GM12878 (cell line): Measurements from ENCODE around the gene MPZL1. TPM values are rescaled to one million over a fixed set of nuclear protein-coding genes. Genes with fewer than 3 reads are reported as not detected.

Experiments used
- ATAC-seq: fragments of 200-7000 bp; cut with Tn5 transposase; 3 replicates; pipeline ENCODE4 v1.9.1; 2020; ENCODE audit warnings: mild to moderate bottlenecking, moderate library complexity
- BruUV-seq: library from RNA; stranded (reverse); fragments of 400-500 nt; replicated peaks from 2 replicates; lab custom pipeline; 2021; lab: Mats Ljungman, UMichigan
- CTCF ChIA-PET: fragments of 300-600 bp; sonication (Branson Sonifier 250); formaldehyde crosslinking; extraction: SDS; loops from one replicate; lab custom pipeline; 2021; ENCODE audit warnings: inconsistent platforms; lab: Yijun Ruan, JAX
- POLR2A ChIA-PET: fragments of 350-600 bp; formaldehyde crosslinking; extraction: SDS; loops from one replicate; lab custom pipeline; 2021; ENCODE audit warnings: inconsistent platforms; lab: Charles Lee
- RAD21 ChIA-PET: fragments of 300-600 bp; sonication (Branson Sonifier 250); formaldehyde crosslinking; loops from one replicate; lab custom pipeline; 2023; ENCODE audit warnings: antibody characterized with exemption; ENCODE audit not compliant: unreplicated experiment; lab: Charles Lee
- SMC1A ChIA-PET: fragments of 300-600 bp; sonication (Branson Sonifier 250); formaldehyde crosslinking; loops from one replicate; lab custom pipeline; 2023; ENCODE audit not compliant: unreplicated experiment, uncharacterized antibody; lab: Charles Lee
- DNase-seq: peaks from one replicate; pipeline ENCODE4 v3.0.0-alpha.2; 2011; ENCODE audit warnings: low read depth, low spot score
- FAIRE-seq: peaks from 3 replicates; lab custom pipeline; 2011; peaks lifted over from hg19 to GRCh38; lab: Jason Lieb, UNC
- H2AFZ ChIP-seq: 2 replicates; pipeline ENCODE4 v1.6.0; 2011; ENCODE audit warnings: low read depth, low read length, control low read depth; ENCODE audit not compliant: control insufficient read depth
- H3K27ac ChIP-seq: 2 replicates; pipeline ENCODE4 v1.5.1; 2011; ENCODE audit warnings: control low read depth; ENCODE audit not compliant: control insufficient read depth, insufficient read depth
- H3K27me3 ChIP-seq, 2 experiments: replicated peaks in 1 of 2; 2 replicates each; pipeline versions ENCODE4 v1.6.0 to v1.6.1; 2011; ENCODE audit warnings: low read length in 1 of 2; ENCODE audit not compliant: control insufficient read depth in 2 of 2, insufficient read depth in 2 of 2
- H3K36me3 ChIP-seq, 2 experiments: 2 replicates each; pipeline ENCODE4 v1.5.1; 2011; ENCODE audit warnings: low read length in 1 of 2; ENCODE audit not compliant: control insufficient read depth in 2 of 2, insufficient read depth in 2 of 2
- H3K4me1 ChIP-seq: 2 replicates; pipeline ENCODE4 v1.6.1; 2011; ENCODE audit warnings: mild to moderate bottlenecking, low read length, moderate library complexity, mixed read lengths; ENCODE audit not compliant: control insufficient read depth, insufficient read depth
- H3K4me2 ChIP-seq: 2 replicates; pipeline ENCODE4 v1.6.0; 2011; ENCODE audit warnings: control low read depth; ENCODE audit not compliant: control insufficient read depth, insufficient read depth
- H3K4me3 ChIP-seq: fragments of 200-600 bp; sonication (generic); 2 replicates; pipeline ENCODE4 v1.5.1; 2016
- H3K79me2 ChIP-seq: 2 replicates; pipeline ENCODE4 v1.6.0; 2011; ENCODE audit warnings: low read length; ENCODE audit not compliant: control insufficient read depth, insufficient read depth
- H3K9ac ChIP-seq: 2 replicates; pipeline ENCODE4 v1.8.0; 2011; ENCODE audit warnings: low read length, control low read depth, mixed read lengths; ENCODE audit not compliant: control insufficient read depth, insufficient read depth
- H3K9me3 ChIP-seq: replicated peaks from 3 replicates; pipeline ENCODE4 v1.5.1; 2011; ENCODE audit warnings: mild to moderate bottlenecking, low read length; ENCODE audit not compliant: control insufficient read depth, insufficient read depth
- H4K20me1 ChIP-seq: 2 replicates; pipeline ENCODE4 v1.6.0; 2011; ENCODE audit not compliant: control insufficient read depth, insufficient read depth
- BHLHE40 ChIP-seq, 2 experiments: fragments of 450-650 bp in 1 of 2; IDR thresholded peaks; 2 replicates each; pipeline ENCODE4 v1.6.1; 2011 to 2017; ENCODE audit warnings: low read depth in 2 of 2, borderline replicate concordance in 1 of 2, improper control_type of control experiment in 1 of 2, low read length in 1 of 2, mild to moderate bottlenecking in 1 of 2
- DPF2 ChIP-seq: fragments of 450-650 bp; IDR thresholded peaks from 2 replicates; pipeline ENCODE4 v1.6.1; 2017; ENCODE audit warnings: mild to moderate bottlenecking
- EP300 ChIP-seq, 2 experiments: fragments of 150-350 bp in 1 of 2; IDR thresholded peaks; 2 replicates each; pipeline ENCODE4 v1.6.1; 2011 to 2012; ENCODE audit warnings: low read depth in 2 of 2, low read length in 2 of 2, borderline replicate concordance in 1 of 2, improper control_type of control experiment in 1 of 2, inconsistent platforms in 1 of 2; ENCODE audit not compliant: control insufficient read depth in 1 of 2
- FOS ChIP-seq: IDR thresholded peaks from 3 replicates; pipeline ENCODE4 v1.6.1; 2011; ENCODE audit warnings: borderline replicate concordance; ENCODE audit not compliant: insufficient read length; ENCODE audit errors: extremely low read depth
- FOXM1 ChIP-seq: IDR thresholded peaks from 2 replicates; pipeline ENCODE4 v1.6.1; 2012; ENCODE audit warnings: low read depth, mild to moderate bottlenecking, inconsistent platforms, low read length, moderate library complexity
- JUND ChIP-seq: IDR thresholded peaks from 2 replicates; pipeline ENCODE4 v1.6.1; 2012; ENCODE audit warnings: low read depth, mild to moderate bottlenecking, low read length, improper control_type of control experiment, moderate library complexity
- MEF2A ChIP-seq: IDR thresholded peaks from 2 replicates; pipeline ENCODE4 v1.6.1; 2011; ENCODE audit warnings: low read depth, mild to moderate bottlenecking, low read length, moderate library complexity; ENCODE audit not compliant: insufficient read depth
- MTA2 ChIP-seq: fragments of 450-650 bp; IDR thresholded peaks from 2 replicates; pipeline ENCODE4 v1.6.1; 2016; ENCODE audit warnings: low read depth, mild to moderate bottlenecking, moderate library complexity
- PAX8 ChIP-seq: fragments of 450-650 bp; IDR thresholded peaks from 2 replicates; pipeline ENCODE4 v1.6.1; 2017; ENCODE audit warnings: mild to moderate bottlenecking, moderate library complexity
- PKNOX1 ChIP-seq: fragments of 450-650 bp; IDR thresholded peaks from 2 replicates; pipeline ENCODE4 v1.6.1; 2016; ENCODE audit warnings: mild to moderate bottlenecking
- POLR2AphosphoS5 ChIP-seq: IDR thresholded peaks from 2 replicates; pipeline ENCODE4 v1.6.1; 2011; ENCODE audit warnings: mild to moderate bottlenecking, low read length, inconsistent platforms
- SKIL ChIP-seq: fragments of 450-650 bp; IDR thresholded peaks from 2 replicates; pipeline ENCODE4 v1.6.1; 2017; ENCODE audit warnings: mild to moderate bottlenecking, low read depth, inconsistent platforms; ENCODE audit not compliant: poor library complexity, severe bottlenecking
- SMC3 ChIP-seq: IDR thresholded peaks from 2 replicates; pipeline ENCODE4 v1.6.1; 2011; ENCODE audit warnings: low read length, improper control_type of control experiment, borderline replicate concordance
- SREBF2 ChIP-seq: IDR thresholded peaks from 2 replicates; pipeline ENCODE4 v1.6.1; 2012; ENCODE audit warnings: mild to moderate bottlenecking, low read length
- STAT3 ChIP-seq: IDR thresholded peaks from 2 replicates; pipeline ENCODE4 v1.6.1; 2011; ENCODE audit warnings: low read depth, low read length, improper control_type of control experiment
- ZNF217 ChIP-seq: fragments of 450-650 bp; IDR thresholded peaks from 2 replicates; pipeline ENCODE4 v1.6.1; 2017; ENCODE audit warnings: antibody characterized with exemption, mild to moderate bottlenecking
- WGBS: methylation state at CpG from one replicate; pipeline ENCODE4 v1.1.6; 2016; ENCODE audit warnings: low lambda C conversion rate; ENCODE audit not compliant: insufficient replicate concordance, insufficient coverage; ENCODE audit errors: missing lambda C conversion rate; 5-methylcytosine and 5-hydroxymethylcytosine counted together
- in situ Hi-C: fragments of 300-500 bp; cut with MboI; formaldehyde crosslinking; loops from 9 replicates; pipeline ENCODE4 v1.14.3; 2018; ENCODE audit warnings: mixed read lengths
- intact Hi-C: fragments of 100-400 bp; cut with micrococcal nuclease; formaldehyde crosslinking; loops from one replicate; pipeline ENCODE4 v1.14.2; 2022; ENCODE audit not compliant: unreplicated experiment
- polyA plus RNA-seq, 11 experiments: library from polyadenylated mRNA; depleted of rRNA in 4 of 11; unstranded in 6 of 11; stranded (reverse) in 5 of 11; fragments of >200 nt; fragmentation: Nextera tagmentation in 4 of 11; fragmentation: Illumina TruSeq in 1 of 11; extraction: Ambion mirVana in 4 of 11; extraction: Trizol in 1 of 11; gene quantifications; 1 replicate in 1 of 11; 2 replicates in 10 of 11; pipeline versions ENCODE4 v1.2.1 to v1.2.3, GENCODE V29; 2011 to 2016; ENCODE audit warnings: inconsistent platforms in 2 of 11, missing spikeins in 2 of 11, low read depth in 1 of 11
- total RNA-seq, 4 experiments: library from RNA; depleted of rRNA in 3 of 4; stranded (reverse); fragments of >200 nt in 3 of 4; fragmentation: Illumina TruSeq in 1 of 4; extraction: Trizol in 1 of 4; gene quantifications; 2 replicates each; pipeline versions ENCODE4 v1.2.1 to v1.2.3, GENCODE V29; 2013 to 2021

Gene MPZL1
- total and polyA plus RNA-seq, 10 of the 15 experiments (the other 5 are each of a cell fraction or from before 2014, with no cell fraction given), result 9.8 to 60.9 (median 45.9) TPM

DNA sequence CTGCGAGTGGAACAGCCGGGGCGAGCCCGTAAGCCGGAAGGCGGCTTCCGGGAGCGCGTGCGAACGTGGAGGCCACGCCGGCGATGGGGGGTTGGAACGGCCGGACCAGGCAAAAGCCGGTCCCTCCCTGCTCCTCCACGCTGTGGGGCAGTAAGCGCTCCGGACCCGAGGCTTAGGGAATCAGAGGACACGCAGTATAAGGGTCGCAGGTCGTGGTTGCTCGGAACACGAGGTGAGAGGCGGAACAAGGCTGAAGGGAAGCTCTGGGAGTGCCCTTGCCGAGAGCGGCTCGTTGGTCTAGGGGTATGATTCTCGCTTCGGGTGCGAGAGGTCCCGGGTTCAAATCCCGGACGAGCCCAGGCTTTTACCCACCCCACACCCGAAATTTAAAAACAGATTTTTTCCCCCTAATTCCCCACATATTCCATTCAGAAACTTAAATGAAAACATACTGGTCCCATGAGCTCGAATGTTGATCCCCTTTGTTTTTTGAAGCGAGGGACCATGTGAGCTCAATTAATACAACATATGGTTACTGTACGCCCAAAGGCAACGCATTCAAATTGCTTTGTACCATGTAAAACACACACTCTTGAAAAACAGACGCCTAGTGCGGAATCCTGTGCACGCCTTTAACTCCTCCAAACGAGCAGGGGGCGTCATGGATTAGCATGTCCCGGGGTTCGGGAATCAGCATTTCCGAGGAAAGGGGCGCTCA lies 7.2 kb upstream of the MPZL1 start (continued):
- no peak for TF ChIP-seq JUND
- no peak for TF ChIP-seq STAT3
- no peak for TF ChIP-seq PAX8
- TF ChIP-seq ZNF217, result peak; percentile 77; the same call in 1 of the 2 replicates
- TF ChIP-seq PKNOX1, result no peak
- TF ChIP-seq FOS, result peak; percentile 1
- TF ChIP-seq DPF2, result peak; percentile 79
- TF ChIP-seq, all 136 proteins: peak for 69

- Histone ChIP-seq H3K9me3 (no peaks in the 10 kb centered on the region), H3K4me1 (peaks cover 24% of the 10 kb centered on the region), H3K27me3 (no peaks in the 10 kb centered on the region), H3K9ac (peak overlapping the region; percentile 89), H2AFZ (peak overlapping the region; percentile 85), H3K27ac (peak overlapping the region; percentile 98), H3K79me2 (no peaks in the 10 kb centered on the region), H3K36me3 (no peaks in the 10 kb centered on the region), H3K4me2 (peak overlapping the region; percentile 99), H3K4me3 (peak overlapping the region; percentile 95), H4K20me1 (no peaks in the 10 kb centered on the region)
- in situ Hi-C loops, result loop anchor here (5.0 kb wide), 1 partner anchor 222 kb away; the partner anchor contains the start of genes DCAF6 and MPC2
- RAD21 ChIA-PET, result interaction anchor here (1.0 to 2.7 kb wide), 13 partner anchors 11 to 362 kb away, joined by 3 to 23 read pairs (median 6); partner anchors contain the start of gene CREG1
- POLR2A ChIA-PET, result interaction anchor here (0.8 to 2.4 kb wide), 9 partner anchors 13 to 213 kb away, joined by 3 to 10 read pairs (median 4); partner anchors contain the start of gene CREG1
- SMC1A ChIA-PET, result interaction anchor here (0.7 to 3.3 kb wide), 13 partner anchors 8 to 367 kb away, joined by 3 to 21 read pairs (median 6); no protein-coding TSS in a partner anchor
- FAIRE-seq, result peak; percentile 23
- intact Hi-C loops, result loop anchor here (2.0 to 10.0 kb wide), 6 partner anchors 37 to 1841 kb away; partner anchors contain the start of genes DCAF6 and MPC2
- CTCF ChIA-PET, result interaction anchor here (0.6 to 4.6 kb wide), 27 partner anchors 8 to 512 kb away, joined by 3 to 28 read pairs (median 3); partner anchors contain the start of gene CREG1
- 3% methylated on average over 26 of the region's 26 CpGs for WGBS
- BruUV-seq, result no TSS peak
- peak; percentile 40 for ATAC-seq
- DNase-seq, result peak; percentile 97
- TF ChIP-seq MEF2A, result peak; percentile 65; the same call in 1 of the 2 replicates
- TF ChIP-seq EP300 (IDR thresholded peaks at IDR 0.05; ENCODE audit: borderline replicate concordance in 1 of 2, control insufficient read depth in 1 of 2, low read depth in 2 of 2, low read length in 2 of 2), result 0 out of 4 replicates have a peak, but pooled peaks of 1 of the 2 experiments have one; percentile 60
- peak; percentile 20; the same call in 1 of the 2 replicates for TF ChIP-seq SMC3
- TF ChIP-seq BHLHE40 (IDR thresholded peaks at IDR 0.05; ENCODE audit: borderline replicate concordance in 1 of 2, low read depth in 2 of 2, low read length in 1 of 2), result 0 out of 4 replicates have a peak, but pooled peaks of 1 of the 2 experiments have one; percentile 8
- peak; percentile 82 for TF ChIP-seq SKIL
- no peak; the same call in 1 of the 2 replicates for TF ChIP-seq MTA2
- no peak for TF ChIP-seq POLR2AphosphoS5
- peak; percentile 95 for TF ChIP-seq SREBF2
- peak; percentile 33; the same call in 1 of the 2 replicates for TF ChIP-seq FOXM1
Observed at GRCh38 chr1:167715157-167715999, 6.4 kb upstream of the MPZL1 start.
